ENCODE measurements around the gene ZNF267.

DNA sequence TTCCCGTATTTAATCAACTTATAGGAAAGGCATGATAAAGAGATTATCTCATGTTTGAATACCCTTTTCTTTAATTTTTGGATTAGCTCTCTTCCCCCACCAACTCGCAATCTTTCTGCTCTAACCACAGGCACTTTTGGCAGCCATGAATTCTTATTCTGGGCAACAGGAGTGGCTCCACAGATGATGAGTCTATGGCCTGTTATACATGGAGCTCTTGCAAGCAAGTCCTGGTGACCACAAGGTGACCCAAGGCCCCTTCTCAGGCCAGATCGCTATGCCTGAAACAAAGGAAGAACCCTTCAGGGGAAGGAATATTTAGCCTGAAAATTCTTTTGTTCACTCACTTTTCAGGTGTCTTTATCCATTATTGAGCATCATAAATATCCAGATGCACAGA, 10.8 kb upstream of the ZNF267 start:
- no peak for TF ChIP-seq POLR2AphosphoS5 (IDR thresholded peaks at IDR 0.05; ENCODE audit: low read depth, low read length)
- TF ChIP-seq TCF7L2 (IDR thresholded peaks at IDR 0.05; ENCODE audit: low read depth, low read length) = no peak
